Tibial artery (tissue), 4 donors: ENCODE results near the gene CHRNB1.

Experiments
- DNase-seq, 2 donors: peaks; one replicate each; pipeline ENCODE4 v3.0.0-alpha.2; 2019
- H3K27ac ChIP-seq, 2 donors: fragments of 200-600 bp; sonication (generic) in 1 of 2; 1 replicate in 1 of 2; 2 replicates in 1 of 2; pipeline ENCODE4 v1.5.1; 2018 to 2019; ENCODE audit warnings: mild to moderate bottlenecking in 1 of 2
- H3K27me3 ChIP-seq, 2 donors: fragments of 200-600 bp; sonication (generic) in 1 of 2; one replicate each; pipeline versions ENCODE4 v1.5.1 to v1.6.0; 2016 to 2019
- H3K36me3 ChIP-seq, 3 donors: fragments of 200-600 bp; sonication (generic) in 2 of 3; one replicate each; pipeline ENCODE4 v1.5.1; 2016 to 2019; ENCODE audit warnings: mild to moderate bottlenecking in 2 of 3
- H3K4me1 ChIP-seq, 4 donors: fragments of 200-600 bp; sonication (generic) in 2 of 4; 1 replicate in 3 of 4; 2 replicates in 1 of 4; pipeline ENCODE4 v1.5.1; 2016 to 2019
- H3K4me3 ChIP-seq, 2 donors: fragments of 200-600 bp; sonication (generic) in 1 of 2; 1 replicate in 1 of 2; 2 replicates in 1 of 2; pipeline ENCODE4 v1.5.1; 2018 to 2019; ENCODE audit warnings: mild to moderate bottlenecking in 2 of 2
- H3K9me3 ChIP-seq, 3 donors: fragments of 200-600 bp; sonication (generic) in 1 of 3; one replicate each; pipeline ENCODE4 v1.5.1; 2016 to 2019
- intact Hi-C: fragments of 100-400 bp; cut with DNase I; formaldehyde crosslinking; loops from one replicate; pipeline ENCODE4 v1.15.0; 2023; ENCODE audit warnings: low total_unique reads
- TF ChIP-seq, protein P1 (sequence below), 2 experiments: fragments of 200-600 bp in 1 of 2; fragments of 450-650 bp in 1 of 2; IDR thresholded peaks; one replicate each; pipeline ENCODE4 v1.5.1; 2017 to 2019; ENCODE audit warnings: antibody characterized with exemption in 2 of 2, mild to moderate bottlenecking in 1 of 2, moderate library complexity in 1 of 2

CHRNB1 gene

GRCh38 chr17:7428557-7428956 lies 16.3 kb upstream of the CHRNB1 start, which contains the start of gene SPEM3:
TSS of gene SPEM3 (plus strand) at chr17:7428857. CDS start at chr17:7428903, 46 bp downstream.
- H3K27me3 ChIP-seq: no peaks in the 10 kb centered on the region
- H3K9me3 ChIP-seq: no peaks in the 10 kb centered on the region
- H3K36me3 ChIP-seq: no peaks in the 10 kb centered on the region
- H3K4me3 ChIP-seq: no peak within 1 kb of the TSS
- TF ChIP-seq, protein P1, sequence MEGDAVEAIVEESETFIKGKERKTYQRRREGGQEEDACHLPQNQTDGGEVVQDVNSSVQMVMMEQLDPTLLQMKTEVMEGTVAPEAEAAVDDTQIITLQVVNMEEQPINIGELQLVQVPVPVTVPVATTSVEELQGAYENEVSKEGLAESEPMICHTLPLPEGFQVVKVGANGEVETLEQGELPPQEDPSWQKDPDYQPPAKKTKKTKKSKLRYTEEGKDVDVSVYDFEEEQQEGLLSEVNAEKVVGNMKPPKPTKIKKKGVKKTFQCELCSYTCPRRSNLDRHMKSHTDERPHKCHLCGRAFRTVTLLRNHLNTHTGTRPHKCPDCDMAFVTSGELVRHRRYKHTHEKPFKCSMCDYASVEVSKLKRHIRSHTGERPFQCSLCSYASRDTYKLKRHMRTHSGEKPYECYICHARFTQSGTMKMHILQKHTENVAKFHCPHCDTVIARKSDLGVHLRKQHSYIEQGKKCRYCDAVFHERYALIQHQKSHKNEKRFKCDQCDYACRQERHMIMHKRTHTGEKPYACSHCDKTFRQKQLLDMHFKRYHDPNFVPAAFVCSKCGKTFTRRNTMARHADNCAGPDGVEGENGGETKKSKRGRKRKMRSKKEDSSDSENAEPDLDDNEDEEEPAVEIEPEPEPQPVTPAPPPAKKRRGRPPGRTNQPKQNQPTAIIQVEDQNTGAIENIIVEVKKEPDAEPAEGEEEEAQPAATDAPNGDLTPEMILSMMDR (IDR thresholded peaks at IDR 0.05): no peak
- H3K27ac ChIP-seq: no peak within 1 kb of the TSS
- intact Hi-C loops: no loop called here
- no peak for DNase-seq
- H3K4me1 ChIP-seq: no peaks in the 10 kb centered on the region

DNA sequence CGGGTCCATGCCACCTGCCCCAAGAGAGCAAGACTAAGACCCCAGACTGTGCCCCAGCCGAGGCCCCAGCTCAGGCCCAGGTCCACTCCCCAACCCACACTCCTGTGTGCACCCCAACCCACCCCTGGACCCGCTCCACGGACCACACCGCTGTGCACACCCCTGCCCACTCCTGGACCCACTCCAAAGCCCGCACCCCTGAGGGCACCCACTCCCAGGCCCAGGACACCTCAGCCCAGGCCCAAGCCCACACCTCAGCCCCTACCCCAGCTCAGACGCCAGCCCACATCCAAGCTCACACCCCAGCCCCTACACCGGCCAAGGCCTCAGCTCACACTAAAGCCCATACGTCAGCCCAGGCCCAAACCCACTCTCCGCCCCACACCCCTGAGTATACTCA lies 15.1 kb upstream of the CHRNB1 start:
- H3K4me3 ChIP-seq: no peak overlapping the region
- no peaks in the 10 kb centered on the region for H3K36me3 ChIP-seq
- H3K27ac ChIP-seq: no peak overlapping the region
- TF ChIP-seq, protein P1 (IDR thresholded peaks at IDR 0.05): no peak
- H3K4me1 ChIP-seq: peaks cover 0 to 1% (median under 1%) of the 10 kb centered on the region in 4 donors
- no peaks in the 10 kb centered on the region for H3K9me3 ChIP-seq
- H3K27me3 ChIP-seq: no peaks in the 10 kb centered on the region
- DNase-seq: no peak
- intact Hi-C loops: no loop called here

DNA sequence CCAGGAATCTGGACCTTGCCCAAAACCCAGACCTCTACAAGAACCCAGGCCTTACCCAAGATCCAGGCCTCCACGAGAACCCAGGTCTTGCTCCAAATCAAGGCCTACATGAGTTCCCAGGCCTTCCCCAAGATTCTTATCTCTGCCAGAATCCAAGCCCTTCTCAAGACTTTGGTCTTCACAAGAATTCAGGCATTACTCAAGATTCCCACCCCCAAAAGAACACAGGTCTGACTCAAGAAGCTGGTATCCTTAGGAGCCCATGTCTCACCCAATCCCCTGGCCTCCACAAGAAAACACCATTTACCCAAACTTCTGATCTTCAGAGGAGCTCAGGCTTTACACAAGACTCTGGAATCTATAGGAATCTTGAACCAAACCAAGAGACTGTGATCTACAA lies 13.6 kb upstream of the CHRNB1 start:
- TF ChIP-seq, protein P1 (IDR thresholded peaks at IDR 0.05): no peak
- no peaks in the 10 kb centered on the region for H3K27me3 ChIP-seq
- intact Hi-C loops: no loop called here

GRCh38 chr17:7432296-7432695 lies 12.6 kb upstream of the CHRNB1 start:
- no peak overlapping the region for H3K4me3 ChIP-seq
- intact Hi-C loops: no loop called here
- peaks cover 0 to 1% of the 10 kb centered on the region in 2 donors for H3K27me3 ChIP-seq
- H3K4me1 ChIP-seq: peaks cover 0 to 22% (median 21%) of the 10 kb centered on the region in 4 donors
- no peak overlapping the region for H3K27ac ChIP-seq
- H3K36me3 ChIP-seq: no peaks in the 10 kb centered on the region
- H3K9me3 ChIP-seq: no peaks in the 10 kb centered on the region
- no peak for DNase-seq
- TF ChIP-seq, protein P1 (IDR thresholded peaks at IDR 0.05): no peak

More for the DNA sequence above, 13.6 kb upstream of the CHRNB1 start:
- H3K4me3 ChIP-seq: no peak overlapping the region
- DNase-seq: no peak
- peaks cover 0 to 13% (median 11%) of the 10 kb centered on the region in 4 donors for H3K4me1 ChIP-seq
- no peaks in the 10 kb centered on the region for H3K9me3 ChIP-seq
- H3K36me3 ChIP-seq: no peaks in the 10 kb centered on the region
- H3K27ac ChIP-seq: no peak overlapping the region

- intact Hi-C loops: loop anchor here (5.0 kb wide), 3 partner anchors 41 to 126 kb away; partner anchors contain the start of genes KCTD11, SENP3 and ZBTB4
- peak overlapping the region; percentile 55 to 71 for H3K4me3 ChIP-seq
- DNase-seq: no peak
- peaks cover 0 to 56% (median 47%) of the 10 kb centered on the region in 4 donors for H3K4me1 ChIP-seq
- H3K27me3 ChIP-seq: peaks cover 3 to 36% of the 10 kb centered on the region in 2 donors
- H3K36me3 ChIP-seq: no peaks in the 10 kb centered on the region
- TF ChIP-seq, protein P1 (IDR thresholded peaks at IDR 0.05): no peak
- no peaks in the 10 kb centered on the region for H3K9me3 ChIP-seq
- peak overlapping the region; percentile 59 to 65 for H3K27ac ChIP-seq
Observed at GRCh38 chr17:7435676-7436555, 8.9 kb upstream of the CHRNB1 start.
